KMS-11 (cell line): Measurements from ENCODE around the gene ROPN1L.
A peak's percentile ranks its signal among the peaks of the same experiment; 100 is the strongest.

ENCODE experiments used
- H2AFZ ChIP-seq: fragments of 200-600 bp; sonication (generic); 2 replicates; pipeline ENCODE4 v1.6.1; 2016; ENCODE audit warnings: antibody characterized with exemption, mixed run types, low read depth
- H3K27ac ChIP-seq: fragments of 200-600 bp; sonication (generic); 2 replicates; pipeline ENCODE4 v1.6.1; 2016; ENCODE audit warnings: mild to moderate bottlenecking, mixed run types
- H3K27me3 ChIP-seq: fragments of 200-600 bp; sonication (generic); 2 replicates; pipeline ENCODE4 v1.6.1; 2017; ENCODE audit warnings: mild to moderate bottlenecking, low read depth, mixed run types, moderate library complexity; ENCODE audit not compliant: insufficient read depth
- H3K36me3 ChIP-seq: fragments of 200-600 bp; sonication (generic); 2 replicates; pipeline ENCODE4 v1.6.1; 2017; ENCODE audit warnings: mild to moderate bottlenecking, mixed run types; ENCODE audit not compliant: insufficient read depth
- H3K4me1 ChIP-seq: fragments of 200-600 bp; sonication (generic); 2 replicates; pipeline ENCODE4 v1.6.1; 2016; ENCODE audit warnings: mild to moderate bottlenecking, low read depth, mixed run types; ENCODE audit not compliant: poor library complexity, severe bottlenecking
- H3K4me2 ChIP-seq: fragments of 200-600 bp; sonication (generic); 2 replicates; pipeline ENCODE4 v1.7.0; 2016; ENCODE audit warnings: mild to moderate bottlenecking, mixed run types
- H3K4me3 ChIP-seq: fragments of 200-600 bp; sonication (generic); IDR thresholded peaks from 2 replicates; pipeline ENCODE4 v1.6.1; 2017; ENCODE audit warnings: low read depth, low read length, mixed read lengths; ENCODE audit not compliant: insufficient read depth
- H3K79me2 ChIP-seq: fragments of 200-600 bp; sonication (generic); 2 replicates; pipeline ENCODE4 v1.6.1; 2016; ENCODE audit warnings: low read depth, mixed run types; ENCODE audit not compliant: insufficient read depth
- H3K9ac ChIP-seq: fragments of 200-600 bp; sonication (generic); 2 replicates; pipeline ENCODE4 v1.6.1; 2016; ENCODE audit warnings: mild to moderate bottlenecking, mixed run types
- H4K20me1 ChIP-seq: fragments of 200-600 bp; sonication (generic); 2 replicates; pipeline ENCODE4 v1.6.1; 2016; ENCODE audit warnings: mild to moderate bottlenecking, mixed run types; ENCODE audit not compliant: insufficient read depth
- TF ChIP-seq, protein P1 (sequence below): fragments of 200-600 bp; sonication (generic); conservative IDR thresholded peaks from 2 replicates; pipeline ENCODE4 v1.6.1; 2017; ENCODE audit warnings: low read depth, mild to moderate bottlenecking, antibody characterized with exemption, low read length, moderate library complexity, mixed read lengths

ROPN1L gene

GRCh38 chr5:10434392-10434791 lies 7.3 kb upstream of the ROPN1L start:
- no peaks in the 10 kb centered on the region for H3K79me2 ChIP-seq
- no peak overlapping the region for H3K4me3 ChIP-seq
- peak overlapping the region; percentile 56; the same call in 1 of the 2 replicates for H3K27ac ChIP-seq
- TF ChIP-seq, protein P1, sequence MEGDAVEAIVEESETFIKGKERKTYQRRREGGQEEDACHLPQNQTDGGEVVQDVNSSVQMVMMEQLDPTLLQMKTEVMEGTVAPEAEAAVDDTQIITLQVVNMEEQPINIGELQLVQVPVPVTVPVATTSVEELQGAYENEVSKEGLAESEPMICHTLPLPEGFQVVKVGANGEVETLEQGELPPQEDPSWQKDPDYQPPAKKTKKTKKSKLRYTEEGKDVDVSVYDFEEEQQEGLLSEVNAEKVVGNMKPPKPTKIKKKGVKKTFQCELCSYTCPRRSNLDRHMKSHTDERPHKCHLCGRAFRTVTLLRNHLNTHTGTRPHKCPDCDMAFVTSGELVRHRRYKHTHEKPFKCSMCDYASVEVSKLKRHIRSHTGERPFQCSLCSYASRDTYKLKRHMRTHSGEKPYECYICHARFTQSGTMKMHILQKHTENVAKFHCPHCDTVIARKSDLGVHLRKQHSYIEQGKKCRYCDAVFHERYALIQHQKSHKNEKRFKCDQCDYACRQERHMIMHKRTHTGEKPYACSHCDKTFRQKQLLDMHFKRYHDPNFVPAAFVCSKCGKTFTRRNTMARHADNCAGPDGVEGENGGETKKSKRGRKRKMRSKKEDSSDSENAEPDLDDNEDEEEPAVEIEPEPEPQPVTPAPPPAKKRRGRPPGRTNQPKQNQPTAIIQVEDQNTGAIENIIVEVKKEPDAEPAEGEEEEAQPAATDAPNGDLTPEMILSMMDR = no peak
- H3K4me2 ChIP-seq = peak overlapping the region; percentile 50
- no peak overlapping the region for H3K9ac ChIP-seq
- no peaks in the 10 kb centered on the region for H3K27me3 ChIP-seq
- H4K20me1 ChIP-seq = no peaks in the 10 kb centered on the region
- H3K36me3 ChIP-seq = peaks cover 4% of the 10 kb centered on the region; the same call in 1 of the 2 replicates
- H3K4me1 ChIP-seq = peaks cover 72% of the 10 kb centered on the region
- H2AFZ ChIP-seq = no peak overlapping the region

DNA sequence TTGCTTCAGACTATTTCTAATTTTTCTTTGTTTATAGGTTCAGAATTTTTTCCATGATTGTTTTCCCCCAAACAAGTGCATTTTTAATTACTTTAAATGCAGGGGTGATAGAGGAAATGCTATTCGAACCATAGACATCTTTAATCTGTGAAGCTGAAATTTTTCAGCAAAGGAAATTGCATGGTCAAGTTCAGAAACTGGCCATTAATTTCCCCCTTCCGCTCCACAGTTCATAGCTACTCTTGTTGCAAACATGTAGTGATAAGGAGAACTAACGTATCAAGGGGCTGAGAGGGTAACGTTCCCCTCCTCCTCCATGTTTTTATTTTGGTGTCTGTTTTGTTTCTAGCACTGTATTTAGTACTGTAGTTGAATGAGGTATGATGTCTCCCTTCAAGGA lies 3.4 kb upstream of the ROPN1L start:
- H2AFZ ChIP-seq = no peak overlapping the region
- H3K4me3 ChIP-seq = no peak overlapping the region
- no peaks in the 10 kb centered on the region for H4K20me1 ChIP-seq
- H3K79me2 ChIP-seq = no peaks in the 10 kb centered on the region
- TF ChIP-seq, protein P1 = no peak
- no peak overlapping the region for H3K9ac ChIP-seq
- no peaks in the 10 kb centered on the region; the same call in 1 of the 2 replicates for H3K27me3 ChIP-seq
- no peak overlapping the region for H3K4me2 ChIP-seq
- peaks cover 49% of the 10 kb centered on the region for H3K4me1 ChIP-seq
- no peak overlapping the region for H3K27ac ChIP-seq
- H3K36me3 ChIP-seq = no peaks in the 10 kb centered on the region

- H3K36me3 ChIP-seq = no peaks in the 10 kb centered on the region
- TF ChIP-seq, protein P1 = no peak
- H3K79me2 ChIP-seq = no peaks in the 10 kb centered on the region
- H3K4me3 ChIP-seq = no peak overlapping the region
- no peak overlapping the region for H2AFZ ChIP-seq
- H3K9ac ChIP-seq = no peak overlapping the region
- no peak overlapping the region for H3K4me2 ChIP-seq
- H3K4me1 ChIP-seq = peaks cover 37% of the 10 kb centered on the region
- no peak overlapping the region for H3K27ac ChIP-seq
- no peaks in the 10 kb centered on the region; the same call in 1 of the 2 replicates for H3K27me3 ChIP-seq
- no peaks in the 10 kb centered on the region for H4K20me1 ChIP-seq
These were observed 2.0 kb upstream of the ROPN1L start for GRCh38 chr5:10439692-10440091.

GRCh38 chr5:10440367-10440990 lies 1.2 kb upstream of the ROPN1L start:
- no peaks in the 10 kb centered on the region for H3K36me3 ChIP-seq
- H3K27me3 ChIP-seq = no peaks in the 10 kb centered on the region; the same call in 1 of the 2 replicates
- no peaks in the 10 kb centered on the region for H3K79me2 ChIP-seq
- no peak overlapping the region for H2AFZ ChIP-seq
- no peaks in the 10 kb centered on the region for H4K20me1 ChIP-seq
- no peak overlapping the region for H3K9ac ChIP-seq
- peaks cover 30% of the 10 kb centered on the region for H3K4me1 ChIP-seq
- H3K4me3 ChIP-seq = no peak overlapping the region
- H3K27ac ChIP-seq = no peak overlapping the region
- TF ChIP-seq, protein P1 = no peak
- H3K4me2 ChIP-seq = peak overlapping the region; percentile 97
